GM12873 (cell line): ENCODE results near the gene RASGEF1C.
A peak's percentile ranks its signal among the peaks of the same experiment; 100 is the strongest.

Experiments used
- CTCF ChIP-seq: IDR thresholded peaks from 2 replicates; pipeline ENCODE4 v1.5.1; 2012; ENCODE audit warnings: low read depth, mild to moderate bottlenecking, moderate library complexity, low read length, control low read depth; ENCODE audit not compliant: insufficient read depth; ENCODE audit errors: missing control alignments

The RASGEF1C gene

GRCh38 chr5:180090098-180090768 lies 118.8 kb downstream of the RASGEF1C start:
- peak; percentile 74 for TF ChIP-seq CTCF

GRCh38 chr5:180088561-180088960 lies 120.5 kb downstream of the RASGEF1C start:
- TF ChIP-seq CTCF, result no peak

- TF ChIP-seq CTCF, result no peak
Measured at GRCh38 chr5:180086816-180087399, 122.1 kb downstream of the RASGEF1C start.

- no peak for TF ChIP-seq CTCF
Measured at GRCh38 chr5:180085837-180086236, 123.2 kb downstream of the RASGEF1C start.

- no peak for TF ChIP-seq CTCF
Measured at GRCh38 chr5:180084638-180085561, 124.1 kb downstream of the RASGEF1C start.

- no peak for TF ChIP-seq CTCF
Measured at GRCh38 chr5:180083529-180084060, 125.4 kb downstream of the RASGEF1C start.

- TF ChIP-seq CTCF, result no peak
Measured at GRCh38 chr5:180082633-180083420, 126.2 kb downstream of the RASGEF1C start.
